K562 (cell line): ENCODE measurements around the gene SEMA3A. TPM values are rescaled to one million over a fixed set of nuclear protein-coding genes. Genes with fewer than 3 reads are reported as not detected.

Experiments
- ATAC-seq: fragments of 200-7000 bp; cut with Tn5 transposase; 3 replicates; pipeline ENCODE4 v1.9.1; 2020; ENCODE audit warnings: moderate library complexity
- BruUV-seq: library from RNA; stranded (reverse); fragments of 400-500 nt; replicated peaks from 2 replicates; lab custom pipeline; 2021; lab: Mats Ljungman, UMichigan
- CTCF ChIA-PET: fragments of 300-600 bp; formaldehyde crosslinking; extraction: SDS; loops from one replicate; lab custom pipeline; 2021; ENCODE audit warnings: low intra/inter-chr PET ratio; lab: Yijun Ruan, JAX
- POLR2A ChIA-PET: fragments of 300-600, 350-650 bp; sonication (Branson Sonifier 250); formaldehyde crosslinking; extraction: SDS; loops from one replicate; lab custom pipeline; 2021; ENCODE audit warnings: antibody characterized with exemption, inconsistent platforms; lab: Yijun Ruan, JAX
- DNase-seq, 4 experiments: peaks; one replicate each; pipeline versions ENCODE4 v3.0.0 to v3.0.0-alpha.2; 2011 to 2018; ENCODE audit warnings: low spot score in 3 of 4, mixed read lengths in 3 of 4; ENCODE audit errors: extremely low read depth in 1 of 4
- FAIRE-seq: peaks from 2 replicates; lab custom pipeline; 2011; peaks lifted over from hg19 to GRCh38; lab: Jason Lieb, UNC
- H2AFZ ChIP-seq: 2 replicates; pipeline ENCODE4 v1.6.0; 2011; ENCODE audit warnings: low read depth, low read length, control low read depth, inconsistent platforms
- H3K27ac ChIP-seq: fragments of 200-600 bp; 3 replicates; pipeline ENCODE4 v1.8.0; 2011; ENCODE audit warnings: low read depth, mild to moderate bottlenecking, control low read depth, inconsistent platforms, low read length, moderate library complexity, mixed read lengths; ENCODE audit errors: extremely low read depth
- H3K27me3 ChIP-seq, 2 experiments: fragments of 300-600 bp in 1 of 2; 2 replicates in 1 of 2; 3 replicates in 1 of 2; pipeline versions ENCODE4 v1.6.0 to v1.8.0; 2011; ENCODE audit warnings: inconsistent platforms in 2 of 2, low read length in 2 of 2, mild to moderate bottlenecking in 1 of 2, mixed read lengths in 1 of 2, moderate library complexity in 1 of 2; ENCODE audit not compliant: control insufficient read depth in 2 of 2, insufficient read depth in 2 of 2
- H3K36me3 ChIP-seq: fragments of 300-600 bp; 3 replicates; pipeline ENCODE4 v1.8.0; 2011; ENCODE audit warnings: mild to moderate bottlenecking, low read length, inconsistent platforms; ENCODE audit not compliant: control insufficient read depth, insufficient read depth
- H3K4me1 ChIP-seq, 2 experiments: fragments of 200-600 bp in 1 of 2; replicated peaks in 1 of 2; 2 replicates in 1 of 2; 3 replicates in 1 of 2; pipeline versions ENCODE4 v1.5.1 to v1.8.0; 2011; ENCODE audit warnings: inconsistent platforms in 2 of 2, low read length in 2 of 2, mild to moderate bottlenecking in 1 of 2, mixed read lengths in 1 of 2, moderate library complexity in 1 of 2; ENCODE audit not compliant: control insufficient read depth in 2 of 2, insufficient read depth in 2 of 2
- H3K4me2 ChIP-seq: 2 replicates; pipeline ENCODE4 v1.6.1; 2011; ENCODE audit warnings: low read length, control low read depth, inconsistent platforms, mixed read lengths; ENCODE audit not compliant: insufficient read depth
- H3K4me3 ChIP-seq: fragments of 200-600 bp; sonication (generic), shearing (Covaris generic); 2 replicates; pipeline ENCODE4 v1.5.1; 2016; ENCODE audit warnings: control low read depth, inconsistent platforms
- H3K79me2 ChIP-seq: fragments of 200-600 bp; 3 replicates; pipeline ENCODE4 v1.8.0; 2011; ENCODE audit warnings: low read length, inconsistent platforms; ENCODE audit not compliant: control insufficient read depth, insufficient read depth
- H3K9ac ChIP-seq, 2 experiments: 2 replicates each; pipeline versions ENCODE4 v1.6.0 to v1.6.1; 2011; ENCODE audit warnings: low read depth in 2 of 2, low read length in 2 of 2, control low read depth in 1 of 2, inconsistent platforms in 1 of 2, mild to moderate bottlenecking in 1 of 2, mixed read lengths in 1 of 2; ENCODE audit not compliant: insufficient read depth in 1 of 2
- H3K9me1 ChIP-seq: one replicate; pipeline ENCODE4 v1.6.0; 2011; ENCODE audit warnings: inconsistent platforms, mild to moderate bottlenecking, low read length, moderate library complexity; ENCODE audit not compliant: control insufficient read depth, insufficient read depth
- H3K9me3 ChIP-seq: replicated peaks from 2 replicates; pipeline ENCODE4 v1.5.1; 2011; ENCODE audit warnings: low read depth, low read length, inconsistent platforms; ENCODE audit not compliant: control insufficient read depth, insufficient read depth
- H4K20me1 ChIP-seq: replicated peaks from 2 replicates; pipeline ENCODE4 v1.6.1; 2011; ENCODE audit warnings: low read length, inconsistent platforms, mixed read lengths; ENCODE audit not compliant: control insufficient read depth, insufficient read depth
- BACH1 ChIP-seq: fragments of 200-800 bp; sonication (Bioruptor generic); IDR thresholded peaks from 2 replicates; pipeline ENCODE4 v1.6.1; 2016; ENCODE audit warnings: missing genetic modification characterization, missing compliant biosample characterization
- CEBPG ChIP-seq, 3 experiments: fragments of 200-800 bp in 1 of 3; sonication (Bioruptor generic) in 1 of 3; sonication (generic) in 1 of 3; formaldehyde crosslinking in 1 of 3; IDR thresholded peaks in 2 of 3; conservative IDR thresholded peaks in 1 of 3; 2 replicates each; pipeline versions ENCODE4 v1.6.1 to v1.8.0; 2016 to 2022; ENCODE audit warnings: missing compliant biosample characterization in 2 of 3, missing genetic modification characterization in 2 of 3, mild to moderate bottlenecking in 1 of 3, missing genetic modification reagents in 1 of 3
- CREB1 ChIP-seq, 2 experiments: sonication (generic) in 1 of 2; formaldehyde crosslinking in 1 of 2; IDR thresholded peaks; 2 replicates each; pipeline versions ENCODE4 v1.6.1 to v1.8.0; 2012 to 2022; ENCODE audit warnings: inconsistent platforms in 1 of 2, mild to moderate bottlenecking in 1 of 2, missing genetic modification reagents in 1 of 2, moderate library complexity in 1 of 2
- CSDE1 ChIP-seq, 2 experiments: fragments of 450-650 bp; IDR thresholded peaks; 2 replicates each; pipeline ENCODE4 v1.6.1; 2016; ENCODE audit warnings: mild to moderate bottlenecking in 1 of 2
- KAT2B ChIP-seq: IDR thresholded peaks from one replicate; pipeline ENCODE4 v1.6.1; 2012; ENCODE audit warnings: low read depth, mild to moderate bottlenecking, control low read depth, inconsistent platforms, low read length, moderate library complexity
- MCM7 ChIP-seq, 2 experiments: fragments of 450-650 bp; IDR thresholded peaks; 2 replicates each; pipeline ENCODE4 v1.6.1; 2016 to 2018
- SFPQ ChIP-seq: fragments of 200-400 bp; formaldehyde crosslinking; IDR thresholded peaks from 2 replicates; pipeline ENCODE4 v1.6.1; 2017; ENCODE audit warnings: mild to moderate bottlenecking, low read depth, low read length, moderate library complexity
- SMAD4 ChIP-seq: fragments of 250-450 bp; sonication (Bioruptor Pico); conservative IDR thresholded peaks from 2 replicates; pipeline ENCODE4 v1.8.0; 2021; ENCODE audit warnings: inconsistent platforms, mild to moderate bottlenecking, moderate library complexity
- SMARCB1 ChIP-seq: IDR thresholded peaks from 2 replicates; pipeline ENCODE4 v1.6.1; 2011; ENCODE audit warnings: improper control_type of control experiment, low read depth; ENCODE audit not compliant: insufficient read length
- WGBS: fragments of 100-300 bp; shearing (Covaris generic); methylation state at CpG from one replicate; pipeline ENCODE4 v1.1.6; 2016; ENCODE audit warnings: low coverage, mixed read lengths; ENCODE audit not compliant: insufficient coverage; ENCODE audit errors: missing lambda C conversion rate; 5-methylcytosine and 5-hydroxymethylcytosine counted together
- in situ Hi-C: fragments of 300-500 bp; cut with MboI; formaldehyde crosslinking; loops from 4 replicates; pipeline ENCODE4 v1.15.0; 2018; ENCODE audit warnings: inconsistent platforms, mixed read lengths
- intact Hi-C: fragments of 100-400 bp; cut with micrococcal nuclease; formaldehyde crosslinking; loops from 2 replicates; pipeline ENCODE4 v1.14.2; 2022
- polyA plus RNA-seq, 8 experiments: library from polyadenylated mRNA; depleted of rRNA in 4 of 8; stranded (reverse) in 5 of 8; unstranded in 3 of 8; fragments of >200 nt; fragmentation: Nextera tagmentation in 2 of 8; fragmentation: Illumina TruSeq in 1 of 8; extraction: Ambion mirVana in 2 of 8; extraction: Trizol in 1 of 8; gene quantifications; 2 replicates each; pipeline versions ENCODE4 v1.2.1 to v1.2.3, GENCODE V29; 2011 to 2014; ENCODE audit warnings: inconsistent platforms in 1 of 8, missing spikeins in 1 of 8
- total RNA-seq, 7 experiments: library from RNA; depleted of rRNA in 6 of 7; stranded (reverse); fragments of >200 nt in 6 of 7; fragmentation: Illumina TruSeq in 2 of 7; extraction: Trizol in 2 of 7; gene quantifications; 2 replicates each; pipeline versions ENCODE4 v1.2.1 to v1.2.3, GENCODE V29; 2011 to 2021; ENCODE audit warnings: low replicate concordance in 1 of 7
- TF ChIP-seq, protein P1 (sequence below): fragments of 150-350 bp; conservative IDR thresholded peaks from 2 replicates; pipeline ENCODE4 v1.6.1; 2014; ENCODE audit warnings: low read length

The SEMA3A gene
- total and polyA plus RNA-seq, 9 of the 15 experiments (the other 6 are each of a cell fraction or from before 2014, with no cell fraction given), result 0.36 to 3.0 (median 1.1) TPM

DNA sequence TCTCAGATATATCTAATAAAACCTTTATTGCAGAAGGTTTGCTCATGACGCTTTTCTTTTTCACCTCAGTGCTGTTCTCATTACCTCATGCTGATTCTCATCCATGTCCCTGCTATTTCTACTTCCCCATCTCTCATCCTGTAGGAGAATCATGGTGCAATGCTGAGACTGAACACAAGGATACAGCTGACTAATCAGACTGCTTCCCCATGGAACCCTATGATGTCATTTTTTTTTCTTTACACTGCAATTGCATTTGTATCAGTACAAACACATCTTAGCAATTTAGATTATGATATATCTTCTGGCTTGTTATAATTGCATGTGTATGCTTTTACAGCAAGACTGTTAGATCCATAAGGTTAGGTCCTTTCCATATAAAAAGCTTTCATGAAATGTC, 93.7 kb downstream of the SEMA3A start:
- H3K9me3 ChIP-seq, result no peaks in the 10 kb centered on the region; the same call in 1 of the 2 replicates
- TF ChIP-seq CEBPG (CRISPR knock-in tag; IDR thresholded peaks at IDR 0.05) (no peak), CEBPG (tag; conservative IDR thresholded peaks at IDR 0.05 in 1 of 2, IDR thresholded peaks at IDR 0.05 in 1 of 2) (0 out of 4 replicates have a peak, but pooled peaks of 1 of the 2 experiments have one; percentile 12), SMAD4 (no peak)
- in situ Hi-C loops (no loop called here), intact Hi-C loops (no loop called here)
- no peaks in the 10 kb centered on the region for H3K36me3 ChIP-seq
- H3K27me3 ChIP-seq, result no peaks in the 10 kb centered on the region
- WGBS, result 0% methylated on average over 1 of the region's 1 CpG
- FAIRE-seq (no peak), ATAC-seq (no peak), DNase-seq (peak in 1 of 4 experiments; percentile 7)
- H3K9ac ChIP-seq, result no peak overlapping the region
- POLR2A ChIA-PET, result no interaction called here
- H3K4me3 ChIP-seq, result no peak overlapping the region
- H3K27ac ChIP-seq, result no peak overlapping the region
- no peak overlapping the region for H2AFZ ChIP-seq
- CTCF ChIA-PET, result no interaction called here
- no peaks in the 10 kb centered on the region for H3K79me2 ChIP-seq
- H3K9me1 ChIP-seq, result no peaks in the 10 kb centered on the region
- H4K20me1 ChIP-seq, result no peaks in the 10 kb centered on the region
- H3K4me1 ChIP-seq, result no peaks in the 10 kb centered on the region
- BruUV-seq, result no TSS peak
- no peak overlapping the region for H3K4me2 ChIP-seq

DNA sequence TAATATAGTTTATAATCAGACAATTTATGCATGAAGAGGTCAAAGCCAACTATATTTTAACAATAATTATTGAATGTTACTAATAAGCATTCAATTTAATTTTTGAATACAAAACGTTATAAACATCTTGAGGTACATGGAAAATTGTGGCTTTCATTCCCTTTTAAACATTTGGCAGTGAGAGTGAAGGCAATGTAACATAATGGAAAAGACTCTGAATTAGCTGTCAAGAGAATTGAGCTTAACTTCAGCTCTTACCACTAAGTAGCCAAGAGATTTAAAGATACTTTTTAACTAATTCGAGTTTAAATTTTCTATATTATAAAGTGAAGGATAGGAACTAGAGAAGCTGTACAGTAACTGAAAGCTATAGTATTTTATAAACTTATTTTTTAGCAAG, 98.6 kb downstream of the SEMA3A start:
- intact Hi-C loops, result no loop called here
- ChIA-PET CTCF (no interaction called here), POLR2A (no interaction called here)
- H3K9ac ChIP-seq, result no peak overlapping the region
- no peak overlapping the region for H2AFZ ChIP-seq
- no peak for FAIRE-seq
- H3K27me3 ChIP-seq, result no peaks in the 10 kb centered on the region
- no peaks in the 10 kb centered on the region for H3K9me3 ChIP-seq
- no peak for DNase-seq
- in situ Hi-C loops, result no loop called here
- H4K20me1 ChIP-seq, result no peaks in the 10 kb centered on the region
- H3K27ac ChIP-seq, result no peak overlapping the region
- H3K4me2 ChIP-seq, result no peak overlapping the region
- H3K4me3 ChIP-seq, result no peak overlapping the region
- no peaks in the 10 kb centered on the region for H3K9me1 ChIP-seq
- 0% methylated on average over 2 of the region's 2 CpGs for WGBS
- H3K79me2 ChIP-seq, result no peaks in the 10 kb centered on the region
- H3K4me1 ChIP-seq, result no peaks in the 10 kb centered on the region
- ATAC-seq, result no peak
- no TSS peak for BruUV-seq
- H3K36me3 ChIP-seq, result no peaks in the 10 kb centered on the region
- no peak for TF ChIP-seq BACH1 (tag)
- TF ChIP-seq CREB1 (IDR thresholded peaks at IDR 0.05), result no peak
- TF ChIP-seq CREB1 (CRISPR knock-in tag; IDR thresholded peaks at IDR 0.05), result no peak
- no peak for TF ChIP-seq CSDE1 (IDR thresholded peaks at IDR 0.05)
- TF ChIP-seq, protein P1, sequence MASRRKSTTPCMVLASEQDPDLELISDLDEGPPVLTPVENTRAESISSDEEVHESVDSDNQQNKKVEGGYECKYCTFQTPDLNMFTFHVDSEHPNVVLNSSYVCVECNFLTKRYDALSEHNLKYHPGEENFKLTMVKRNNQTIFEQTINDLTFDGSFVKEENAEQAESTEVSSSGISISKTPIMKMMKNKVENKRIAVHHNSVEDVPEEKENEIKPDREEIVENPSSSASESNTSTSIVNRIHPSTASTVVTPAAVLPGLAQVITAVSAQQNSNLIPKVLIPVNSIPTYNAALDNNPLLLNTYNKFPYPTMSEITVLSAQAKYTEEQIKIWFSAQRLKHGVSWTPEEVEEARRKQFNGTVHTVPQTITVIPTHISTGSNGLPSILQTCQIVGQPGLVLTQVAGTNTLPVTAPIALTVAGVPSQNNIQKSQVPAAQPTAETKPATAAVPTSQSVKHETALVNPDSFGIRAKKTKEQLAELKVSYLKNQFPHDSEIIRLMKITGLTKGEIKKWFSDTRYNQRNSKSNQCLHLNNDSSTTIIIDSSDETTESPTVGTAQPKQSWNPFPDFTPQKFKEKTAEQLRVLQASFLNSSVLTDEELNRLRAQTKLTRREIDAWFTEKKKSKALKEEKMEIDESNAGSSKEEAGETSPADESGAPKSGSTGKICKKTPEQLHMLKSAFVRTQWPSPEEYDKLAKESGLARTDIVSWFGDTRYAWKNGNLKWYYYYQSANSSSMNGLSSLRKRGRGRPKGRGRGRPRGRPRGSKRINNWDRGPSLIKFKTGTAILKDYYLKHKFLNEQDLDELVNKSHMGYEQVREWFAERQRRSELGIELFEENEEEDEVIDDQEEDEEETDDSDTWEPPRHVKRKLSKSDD, result no peak
- TF ChIP-seq KAT2B, result no peak
- no peak for TF ChIP-seq SMARCB1
- TF ChIP-seq MCM7 (IDR thresholded peaks at IDR 0.05), result no peak
- TF ChIP-seq SFPQ, result no peak
